WTC11 (cell line): ENCODE data around the gene CTNNA2.

Source experiments
- CREB1 ChIP-seq: sonication (generic); formaldehyde crosslinking; IDR thresholded peaks from 2 replicates; pipeline ENCODE4 v1.8.0; 2023; ENCODE audit warnings: mild to moderate bottlenecking, missing genetic modification reagents
- ZNF121 ChIP-seq: sonication (generic); formaldehyde crosslinking; IDR thresholded peaks from 2 replicates; pipeline ENCODE4 v1.8.0; 2023; ENCODE audit warnings: missing genetic modification reagents
- TF ChIP-seq, protein P1 (sequence below): fragments of 200-600 bp; IDR thresholded peaks from 2 replicates; pipeline ENCODE4 v1.8.0; 2022; ENCODE audit warnings: antibody characterized with exemption
- TF ChIP-seq, protein P2 (sequence below): sonication (generic); formaldehyde crosslinking; IDR thresholded peaks from 2 replicates; pipeline ENCODE4 v1.8.1; 2023; ENCODE audit warnings: mild to moderate bottlenecking, missing genetic modification reagents, moderate library complexity
- TF ChIP-seq, protein P3 (sequence below): sonication (generic); formaldehyde crosslinking; IDR thresholded peaks from 2 replicates; pipeline ENCODE4 v1.8.0; 2022; ENCODE audit warnings: mild to moderate bottlenecking, missing genetic modification reagents

DNA sequence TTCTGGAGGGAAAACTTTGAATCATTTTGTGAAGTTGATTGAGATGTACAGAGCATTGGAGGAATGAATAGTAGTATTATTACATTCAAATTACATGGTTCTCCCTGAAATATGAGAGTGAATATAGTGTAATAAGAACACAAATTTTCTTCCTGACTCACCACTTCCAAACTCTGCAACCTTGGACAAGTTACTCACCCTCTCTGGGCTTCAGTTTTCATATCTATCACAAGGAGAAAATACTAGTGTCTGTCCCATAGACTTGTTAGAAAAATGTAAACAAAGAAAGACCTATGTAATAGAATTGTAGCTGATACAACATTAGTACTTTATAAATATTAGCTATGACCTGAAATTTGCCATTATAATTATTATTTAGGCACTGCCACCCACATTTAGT lies 640.9 kb downstream of the CTNNA2 start:
- TF ChIP-seq, protein P1, sequence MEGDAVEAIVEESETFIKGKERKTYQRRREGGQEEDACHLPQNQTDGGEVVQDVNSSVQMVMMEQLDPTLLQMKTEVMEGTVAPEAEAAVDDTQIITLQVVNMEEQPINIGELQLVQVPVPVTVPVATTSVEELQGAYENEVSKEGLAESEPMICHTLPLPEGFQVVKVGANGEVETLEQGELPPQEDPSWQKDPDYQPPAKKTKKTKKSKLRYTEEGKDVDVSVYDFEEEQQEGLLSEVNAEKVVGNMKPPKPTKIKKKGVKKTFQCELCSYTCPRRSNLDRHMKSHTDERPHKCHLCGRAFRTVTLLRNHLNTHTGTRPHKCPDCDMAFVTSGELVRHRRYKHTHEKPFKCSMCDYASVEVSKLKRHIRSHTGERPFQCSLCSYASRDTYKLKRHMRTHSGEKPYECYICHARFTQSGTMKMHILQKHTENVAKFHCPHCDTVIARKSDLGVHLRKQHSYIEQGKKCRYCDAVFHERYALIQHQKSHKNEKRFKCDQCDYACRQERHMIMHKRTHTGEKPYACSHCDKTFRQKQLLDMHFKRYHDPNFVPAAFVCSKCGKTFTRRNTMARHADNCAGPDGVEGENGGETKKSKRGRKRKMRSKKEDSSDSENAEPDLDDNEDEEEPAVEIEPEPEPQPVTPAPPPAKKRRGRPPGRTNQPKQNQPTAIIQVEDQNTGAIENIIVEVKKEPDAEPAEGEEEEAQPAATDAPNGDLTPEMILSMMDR = no peak
- TF ChIP-seq, protein P2, sequence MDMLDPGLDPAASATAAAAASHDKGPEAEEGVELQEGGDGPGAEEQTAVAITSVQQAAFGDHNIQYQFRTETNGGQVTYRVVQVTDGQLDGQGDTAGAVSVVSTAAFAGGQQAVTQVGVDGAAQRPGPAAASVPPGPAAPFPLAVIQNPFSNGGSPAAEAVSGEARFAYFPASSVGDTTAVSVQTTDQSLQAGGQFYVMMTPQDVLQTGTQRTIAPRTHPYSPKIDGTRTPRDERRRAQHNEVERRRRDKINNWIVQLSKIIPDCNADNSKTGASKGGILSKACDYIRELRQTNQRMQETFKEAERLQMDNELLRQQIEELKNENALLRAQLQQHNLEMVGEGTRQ = no peak
- TF ChIP-seq, protein P3, sequence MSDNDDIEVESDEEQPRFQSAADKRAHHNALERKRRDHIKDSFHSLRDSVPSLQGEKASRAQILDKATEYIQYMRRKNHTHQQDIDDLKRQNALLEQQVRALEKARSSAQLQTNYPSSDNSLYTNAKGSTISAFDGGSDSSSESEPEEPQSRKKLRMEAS = no peak
- TF ChIP-seq ZNF121 (CRISPR knock-in tag) = no peak
- TF ChIP-seq CREB1 (CRISPR knock-in tag) = no peak
